BLaER1 (cell line): ENCODE results near the gene SERINC3.

ENCODE experiments used
- H3K27ac ChIP-seq: shearing (Covaris generic); formaldehyde crosslinking; 2 replicates; pipeline ENCODE4 v1.8.1; 2022
- H3K27me3 ChIP-seq: shearing (Covaris generic); formaldehyde crosslinking; 2 replicates; pipeline ENCODE4 v1.8.1; 2022
- H3K36me3 ChIP-seq: shearing (Covaris generic); formaldehyde crosslinking; 2 replicates; pipeline ENCODE4 v1.8.1; 2022
- H3K4me1 ChIP-seq: shearing (Covaris generic); formaldehyde crosslinking; 2 replicates; pipeline ENCODE4 v1.8.1; 2022
- H3K4me2 ChIP-seq: shearing (Covaris generic); formaldehyde crosslinking; 2 replicates; pipeline ENCODE4 v1.8.1; 2022
- H3K4me3 ChIP-seq: shearing (Covaris generic); formaldehyde crosslinking; 2 replicates; pipeline ENCODE4 v1.8.1; 2022
- H3K9ac ChIP-seq: shearing (Covaris generic); formaldehyde crosslinking; 2 replicates; pipeline ENCODE4 v1.8.1; 2022
- H3K9me3 ChIP-seq: shearing (Covaris generic); formaldehyde crosslinking; 2 replicates; pipeline ENCODE4 v1.8.1; 2022
- H4K20me1 ChIP-seq: shearing (Covaris generic); formaldehyde crosslinking; 2 replicates; pipeline ENCODE4 v1.8.1; 2022
- Cebpa-rat ChIP-seq: shearing (Covaris generic); IDR thresholded peaks from 2 replicates; pipeline ENCODE4 v1.8.1; 2022

The SERINC3 gene

DNA sequence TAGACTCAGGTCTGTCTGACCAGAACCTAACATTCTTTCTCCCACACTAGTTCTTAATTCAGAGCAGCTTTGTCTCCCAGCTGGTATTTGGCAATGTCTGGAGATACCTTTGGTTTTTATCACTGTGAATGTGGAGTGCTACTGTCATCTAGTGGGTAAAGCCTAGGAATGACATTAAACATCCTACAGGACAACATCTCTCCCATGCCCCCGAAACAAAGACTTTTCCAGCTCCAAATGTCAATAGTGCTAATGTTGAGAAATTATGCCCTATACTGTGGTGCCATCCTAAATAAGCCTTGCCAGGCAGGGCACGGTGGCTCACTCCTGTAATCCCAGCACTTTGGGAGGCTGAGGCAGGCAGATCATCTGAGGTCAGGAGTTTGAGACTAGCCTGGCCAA, 50.4 kb downstream of the SERINC3 start:
- Histone ChIP-seq H3K4me1 (peaks cover 13% of the 10 kb centered on the region), H3K36me3 (no peaks in the 10 kb centered on the region), H3K27ac (no peak overlapping the region), H3K9me3 (no peaks in the 10 kb centered on the region), H4K20me1 (no peaks in the 10 kb centered on the region), H3K27me3 (no peaks in the 10 kb centered on the region), H3K4me3 (no peak overlapping the region), H3K4me2 (no peak overlapping the region), H3K9ac (no peak overlapping the region)
- TF ChIP-seq Cebpa-rat: no peak

GRCh38 chr20:44470327-44470726, 51.5 kb downstream of the SERINC3 start:
- no peak overlapping the region for H3K4me3 ChIP-seq
- no peaks in the 10 kb centered on the region for H3K36me3 ChIP-seq
- H4K20me1 ChIP-seq: no peaks in the 10 kb centered on the region
- H3K27ac ChIP-seq: no peak overlapping the region
- peaks cover 5% of the 10 kb centered on the region for H3K4me1 ChIP-seq
- no peaks in the 10 kb centered on the region for H3K27me3 ChIP-seq
- no peak overlapping the region for H3K9ac ChIP-seq
- TF ChIP-seq Cebpa-rat: no peak
- H3K4me2 ChIP-seq: no peak overlapping the region
- H3K9me3 ChIP-seq: no peaks in the 10 kb centered on the region

GRCh38 chr20:44468044-44468782, 53.7 kb downstream of the SERINC3 start:
- Histone ChIP-seq H3K4me1 (no peaks in the 10 kb centered on the region), H3K27me3 (no peaks in the 10 kb centered on the region)

GRCh38 chr20:44467289-44467883, 54.5 kb downstream of the SERINC3 start:
- H3K4me1 ChIP-seq: no peaks in the 10 kb centered on the region
- H3K4me3 ChIP-seq: no peak overlapping the region
- H3K27me3 ChIP-seq: no peaks in the 10 kb centered on the region
- H3K27ac ChIP-seq: no peak overlapping the region
- no peaks in the 10 kb centered on the region for H4K20me1 ChIP-seq
- no peak overlapping the region for H3K4me2 ChIP-seq
- H3K9me3 ChIP-seq: no peaks in the 10 kb centered on the region
- H3K9ac ChIP-seq: no peak overlapping the region
- no peak for TF ChIP-seq Cebpa-rat
- H3K36me3 ChIP-seq: no peaks in the 10 kb centered on the region

More at GRCh38 chr20:44468044-44468782, 53.7 kb downstream of the SERINC3 start:
- Histone ChIP-seq H3K27ac (no peak overlapping the region), H3K9ac (no peak overlapping the region), H3K4me2 (no peak overlapping the region), H3K36me3 (no peaks in the 10 kb centered on the region), H3K9me3 (no peaks in the 10 kb centered on the region), H3K4me3 (no peak overlapping the region), H4K20me1 (no peaks in the 10 kb centered on the region)
- no peak for TF ChIP-seq Cebpa-rat

GRCh38 chr20:44465001-44465560, 56.8 kb downstream of the SERINC3 start:
- Histone ChIP-seq H3K4me2 (no peak overlapping the region), H4K20me1 (no peaks in the 10 kb centered on the region), H3K27me3 (no peaks in the 10 kb centered on the region), H3K9ac (no peak overlapping the region), H3K4me1 (no peaks in the 10 kb centered on the region), H3K9me3 (no peaks in the 10 kb centered on the region), H3K36me3 (no peaks in the 10 kb centered on the region), H3K27ac (no peak overlapping the region), H3K4me3 (no peak overlapping the region)
- no peak for TF ChIP-seq Cebpa-rat

DNA sequence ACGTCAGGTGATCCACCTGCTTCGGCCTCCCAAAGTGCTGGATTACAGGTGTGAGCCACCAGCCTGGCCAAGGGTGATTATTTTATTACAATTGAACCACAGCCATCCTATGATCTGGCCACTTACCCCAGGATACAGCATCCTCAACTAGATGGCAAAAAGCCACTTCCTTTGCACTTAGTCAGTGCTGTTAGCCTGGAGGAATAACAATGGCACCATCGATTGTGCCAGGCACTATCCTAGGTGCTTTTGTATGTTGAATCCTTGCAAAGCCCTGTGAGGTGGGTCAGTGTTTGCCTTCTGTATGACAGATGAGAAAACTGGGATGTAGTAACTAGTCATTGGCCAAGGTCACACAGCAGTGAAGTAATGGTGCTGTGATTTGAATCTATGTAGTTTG, 57.4 kb downstream of the SERINC3 start:
- no peaks in the 10 kb centered on the region for H3K27me3 ChIP-seq
- no peak overlapping the region for H3K4me2 ChIP-seq
- H4K20me1 ChIP-seq: no peaks in the 10 kb centered on the region
- no peaks in the 10 kb centered on the region for H3K9me3 ChIP-seq
- H3K9ac ChIP-seq: no peak overlapping the region
- H3K4me1 ChIP-seq: no peaks in the 10 kb centered on the region
- H3K27ac ChIP-seq: no peak overlapping the region
- H3K4me3 ChIP-seq: no peak overlapping the region
- H3K36me3 ChIP-seq: no peaks in the 10 kb centered on the region
- no peak for TF ChIP-seq Cebpa-rat

GRCh38 chr20:44463466-44463865, 58.4 kb downstream of the SERINC3 start:
- Histone ChIP-seq H3K27me3 (no peaks in the 10 kb centered on the region), H4K20me1 (no peaks in the 10 kb centered on the region), H3K4me2 (no peak overlapping the region), H3K4me3 (no peak overlapping the region), H3K9me3 (no peaks in the 10 kb centered on the region), H3K36me3 (no peaks in the 10 kb centered on the region), H3K27ac (no peak overlapping the region), H3K4me1 (no peaks in the 10 kb centered on the region), H3K9ac (no peak overlapping the region)
- no peak for TF ChIP-seq Cebpa-rat

GRCh38 chr20:44461803-44462174, 60.1 kb downstream of the SERINC3 start:
- Histone ChIP-seq H3K9me3 (no peaks in the 10 kb centered on the region), H3K4me2 (no peak overlapping the region), H3K4me3 (no peak overlapping the region), H3K27me3 (no peaks in the 10 kb centered on the region), H3K27ac (no peak overlapping the region), H3K9ac (no peak overlapping the region), H3K4me1 (no peaks in the 10 kb centered on the region), H4K20me1 (no peaks in the 10 kb centered on the region), H3K36me3 (no peaks in the 10 kb centered on the region)
- no peak for TF ChIP-seq Cebpa-rat

- H3K27ac ChIP-seq: no peak overlapping the region
- H4K20me1 ChIP-seq: no peaks in the 10 kb centered on the region
- H3K4me1 ChIP-seq: no peaks in the 10 kb centered on the region
- no peaks in the 10 kb centered on the region for H3K9me3 ChIP-seq
- no peaks in the 10 kb centered on the region for H3K27me3 ChIP-seq
- no peak for TF ChIP-seq Cebpa-rat
- no peak overlapping the region for H3K4me2 ChIP-seq
- H3K36me3 ChIP-seq: no peaks in the 10 kb centered on the region
- H3K4me3 ChIP-seq: no peak overlapping the region
- 0 out of 2 replicates have a peak overlapping the region, but pooled peaks have one; percentile 16 for H3K9ac ChIP-seq
Measured at GRCh38 chr20:44461142-44461802, 60.6 kb downstream of the SERINC3 start.

- Histone ChIP-seq H3K9me3 (no peaks in the 10 kb centered on the region), H3K36me3 (no peaks in the 10 kb centered on the region), H3K27ac (no peak overlapping the region), H3K27me3 (no peaks in the 10 kb centered on the region), H3K4me3 (no peak overlapping the region), H3K9ac (no peak overlapping the region), H4K20me1 (no peaks in the 10 kb centered on the region), H3K4me2 (no peak overlapping the region), H3K4me1 (no peaks in the 10 kb centered on the region)
- no peak for TF ChIP-seq Cebpa-rat
Measured at GRCh38 chr20:44460795-44461141, 61.1 kb downstream of the SERINC3 start.
